ENCODE results near the gene PRKG1.

GRCh38 chr10:51072921-51073434, 1.3 kb upstream of the PRKG1 start:
- TF ChIP-seq MAFK (IDR thresholded peaks at IDR 0.05; ENCODE audit: low read depth, low read length) (no peak), CTCF (IDR thresholded peaks at IDR 0.05; ENCODE audit: control extremely low read depth in 1 of 3, insufficient read depth in 1 of 3, low read depth in 1 of 3, low read length in 3 of 3) (no peak), POLR2AphosphoS5 (IDR thresholded peaks at IDR 0.05; ENCODE audit: low read depth, low read length) (no peak), TEAD4 (IDR thresholded peaks at IDR 0.05; ENCODE audit: low read depth, low read length) (no peak), CHD2 (IDR thresholded peaks at IDR 0.05; ENCODE audit: low read length) (no peak), FOSL1 (IDR thresholded peaks at IDR 0.05; ENCODE audit: insufficient read depth, low read depth, low read length) (no peak)

Measured in H1 (cell line).